SU-DHL-6 (cell line): Measurements from ENCODE around the gene ZG16B.

Experiments
- H2AFZ ChIP-seq: fragments of 200-600 bp; sonication (generic); 2 replicates; pipeline ENCODE4 v1.6.1; 2014; ENCODE audit warnings: low read depth, mild to moderate bottlenecking, moderate library complexity, mixed read lengths, antibody characterized with exemption, low read length; ENCODE audit not compliant: severe bottlenecking
- H3F3A ChIP-seq: fragments of 200-600 bp; shearing (Covaris generic); 2 replicates; pipeline ENCODE4 v1.6.0; 2016; ENCODE audit warnings: antibody characterized with exemption, mild to moderate bottlenecking; ENCODE audit not compliant: insufficient read depth
- H3K27ac ChIP-seq: fragments of 200-600 bp; sonication (generic); 2 replicates; pipeline ENCODE4 v1.5.1; 2016; ENCODE audit warnings: low read depth, mild to moderate bottlenecking, low read length, moderate library complexity, mixed read lengths
- H3K27me3 ChIP-seq: fragments of 200-600 bp; sonication (generic), shearing (Covaris generic); 2 replicates; pipeline ENCODE4 v1.6.0; 2014; ENCODE audit warnings: mild to moderate bottlenecking, low read length
- H3K36me3 ChIP-seq: fragments of 200-600 bp; sonication (generic); 2 replicates; pipeline ENCODE4 v1.6.1; 2014; ENCODE audit warnings: mild to moderate bottlenecking, low read length, mixed read lengths
- H3K4me2 ChIP-seq: fragments of 300-600, 200-600 bp; shearing (Covaris generic), sonication (generic); 2 replicates; pipeline ENCODE4 v1.6.0; 2014; ENCODE audit warnings: low read length, low read depth, mild to moderate bottlenecking; ENCODE audit not compliant: poor library complexity, severe bottlenecking
- H3K4me3 ChIP-seq: fragments of 200-600 bp; sonication (generic); 2 replicates; pipeline ENCODE4 v1.5.1; 2014; ENCODE audit warnings: antibody characterized with exemption, low read length, mild to moderate bottlenecking, mixed read lengths; ENCODE audit not compliant: insufficient read depth, poor library complexity, severe bottlenecking
- H3K79me2 ChIP-seq: fragments of 200-600 bp; sonication (generic); 2 replicates; pipeline ENCODE4 v1.6.1; 2014; ENCODE audit warnings: mild to moderate bottlenecking, low read length, moderate library complexity; ENCODE audit not compliant: insufficient read depth
- H3K9ac ChIP-seq: fragments of 200-600 bp; sonication (generic); 2 replicates; pipeline ENCODE4 v1.7.0; 2014; ENCODE audit warnings: mild to moderate bottlenecking, low read length
- H3K9me2 ChIP-seq: fragments of 200-600 bp; sonication (generic); replicated peaks from 2 replicates; pipeline ENCODE4 v1.6.1; 2014; ENCODE audit warnings: low read length; ENCODE audit not compliant: insufficient read depth
- H3K9me3 ChIP-seq: fragments of 200-600 bp; sonication (generic); 2 replicates; pipeline ENCODE4 v1.6.1; 2014; ENCODE audit warnings: low read length, mixed read lengths; ENCODE audit not compliant: insufficient read depth
- H4K20me1 ChIP-seq: fragments of 200-600 bp; sonication (generic); 2 replicates; pipeline ENCODE4 v1.6.1; 2014; ENCODE audit warnings: low read depth, mild to moderate bottlenecking, antibody characterized with exemption, low read length, moderate library complexity, mixed read lengths
- CTCF ChIP-seq: fragments of 200-600 bp; sonication (generic); IDR thresholded peaks from one replicate; pipeline ENCODE4 v1.5.1; 2017; ENCODE audit warnings: antibody characterized with exemption, mild to moderate bottlenecking, low read length, moderate library complexity; ENCODE audit not compliant: insufficient read depth, poor library complexity, severe bottlenecking
- EZH2phosphoT487 ChIP-seq: fragments of 200-600 bp; sonication (generic), shearing (Covaris generic); conservative IDR thresholded peaks from 2 replicates; pipeline ENCODE4 v1.6.1; 2018; ENCODE audit warnings: mild to moderate bottlenecking, antibody characterized with exemption, low read length, moderate library complexity, mixed read lengths

The ZG16B gene

DNA sequence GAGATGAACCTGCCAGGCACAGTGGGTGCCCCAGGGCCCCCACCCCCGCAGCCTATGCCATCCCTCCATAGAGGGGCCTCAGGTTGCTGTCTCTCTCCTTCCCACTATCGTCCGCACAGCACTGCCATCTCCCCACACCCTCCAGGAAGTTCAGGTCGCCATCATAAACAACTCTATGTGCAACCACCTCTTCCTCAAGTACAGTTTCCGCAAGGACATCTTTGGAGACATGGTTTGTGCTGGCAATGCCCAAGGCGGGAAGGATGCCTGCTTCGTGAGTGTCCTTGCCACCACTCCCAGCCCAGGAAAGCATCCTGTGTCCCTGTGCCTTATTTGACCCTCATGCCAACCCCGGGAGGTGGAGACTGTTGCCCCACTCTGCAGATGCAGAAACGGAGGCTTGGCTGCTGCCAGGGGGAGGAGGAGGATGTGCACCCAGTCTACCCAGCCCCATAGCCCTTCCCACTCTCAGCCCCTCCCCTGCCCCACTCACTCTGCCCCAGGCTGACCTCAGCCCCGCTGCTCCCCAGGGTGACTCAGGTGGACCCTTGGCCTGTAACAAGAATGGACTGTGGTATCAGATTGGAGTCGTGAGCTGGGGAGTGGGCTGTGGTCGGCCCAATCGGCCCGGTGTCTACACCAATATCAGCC is 9.1 kb upstream of the ZG16B start:
- TF ChIP-seq EZH2phosphoT487: no peak
- no peak for TF ChIP-seq CTCF
- Histone ChIP-seq H3K36me3 (no peaks in the 10 kb centered on the region), H3K4me3 (no peak overlapping the region), H3K27me3 (no peaks in the 10 kb centered on the region), H2AFZ (no peak overlapping the region), H3K9me3 (no peaks in the 10 kb centered on the region), H4K20me1 (no peaks in the 10 kb centered on the region), H3K9ac (no peak overlapping the region), H3K79me2 (no peaks in the 10 kb centered on the region), H3K9me2 (no peaks in the 10 kb centered on the region), H3F3A (no peaks in the 10 kb centered on the region), H3K4me2 (no peak overlapping the region), H3K27ac (no peak overlapping the region)

- H3K9ac ChIP-seq: no peak overlapping the region
- H3K36me3 ChIP-seq: no peaks in the 10 kb centered on the region
- H3K27me3 ChIP-seq: no peaks in the 10 kb centered on the region
- no peaks in the 10 kb centered on the region for H3F3A ChIP-seq
- H3K9me2 ChIP-seq: no peaks in the 10 kb centered on the region
- no peak overlapping the region for H2AFZ ChIP-seq
- H3K27ac ChIP-seq: no peak overlapping the region
- no peaks in the 10 kb centered on the region for H3K9me3 ChIP-seq
- H3K4me3 ChIP-seq: no peak overlapping the region
- TF ChIP-seq EZH2phosphoT487 (no peak), CTCF (no peak)
- H4K20me1 ChIP-seq: no peaks in the 10 kb centered on the region
- no peaks in the 10 kb centered on the region for H3K79me2 ChIP-seq
- no peak overlapping the region for H3K4me2 ChIP-seq
These were observed 8.5 kb upstream of the ZG16B start for GRCh38 chr16:2821487-2822157.

DNA sequence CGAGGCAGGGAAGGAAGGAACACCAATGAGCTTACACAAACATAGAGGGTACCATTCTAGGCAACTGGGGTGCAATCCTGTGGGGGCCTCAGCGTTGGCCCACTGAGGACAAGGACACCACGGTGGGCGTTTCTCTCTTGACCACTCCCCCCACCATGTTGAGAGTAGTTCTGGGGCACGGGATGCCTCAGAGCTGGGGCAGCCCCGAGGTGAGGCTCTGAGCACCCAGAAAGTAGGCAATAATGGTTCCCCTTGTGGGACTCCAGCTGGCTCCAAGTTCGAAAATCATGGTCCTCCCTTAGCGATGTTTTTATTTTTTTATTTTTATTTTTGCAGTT is 8.0 kb upstream of the ZG16B start:
- no peak overlapping the region for H2AFZ ChIP-seq
- no peak overlapping the region for H3K27ac ChIP-seq
- H3K9me2 ChIP-seq: no peaks in the 10 kb centered on the region
- no peaks in the 10 kb centered on the region for H3K79me2 ChIP-seq
- no peaks in the 10 kb centered on the region for H3K36me3 ChIP-seq
- no peaks in the 10 kb centered on the region for H3K9me3 ChIP-seq
- H3K9ac ChIP-seq: no peak overlapping the region
- H3F3A ChIP-seq: no peaks in the 10 kb centered on the region
- no peaks in the 10 kb centered on the region for H4K20me1 ChIP-seq
- no peaks in the 10 kb centered on the region for H3K27me3 ChIP-seq
- no peak overlapping the region for H3K4me2 ChIP-seq
- no peak overlapping the region for H3K4me3 ChIP-seq
- TF ChIP-seq CTCF (no peak), EZH2phosphoT487 (no peak)
